HL-60 (cell line): ENCODE results near the gene CCDC93.

Experiments
- DNase-seq, 2 experiments: peaks; one replicate each; pipeline ENCODE4 v3.0.0-alpha.2; 2010 to 2020; ENCODE audit warnings: low read depth in 1 of 2, low spot score in 1 of 2
- H3K27ac ChIP-seq: fragments of 250-450 bp; sonication (Bioruptor Pico); replicated peaks from 2 replicates; pipeline ENCODE4 v1.5.1; 2020; ENCODE audit warnings: mild to moderate bottlenecking, moderate library complexity
- H3K27me3 ChIP-seq: fragments of 250-450 bp; sonication (Bioruptor Pico); 2 replicates; pipeline ENCODE4 v1.5.1; 2021; ENCODE audit warnings: mild to moderate bottlenecking, moderate library complexity; ENCODE audit not compliant: insufficient read depth, poor library complexity, severe bottlenecking
- H3K4me3 ChIP-seq: replicated peaks from 2 replicates; pipeline ENCODE4 v1.5.1; 2011; ENCODE audit warnings: mild to moderate bottlenecking, control low read depth, low read length; ENCODE audit not compliant: insufficient read depth
- CTCF ChIP-seq: IDR thresholded peaks from one replicate; pipeline ENCODE4 v1.5.1; 2011; ENCODE audit warnings: low read length, control low read depth, inconsistent platforms; ENCODE audit not compliant: insufficient read depth
- GABPA ChIP-seq: IDR thresholded peaks from 2 replicates; pipeline ENCODE4 v1.6.1; 2012; ENCODE audit warnings: low read depth
- POLR2AphosphoS5 ChIP-seq: IDR thresholded peaks from 2 replicates; pipeline ENCODE4 v1.6.1; 2012; ENCODE audit warnings: low read depth
- REST ChIP-seq: IDR thresholded peaks from 2 replicates; pipeline ENCODE4 v1.6.1; 2012; ENCODE audit warnings: low read depth; ENCODE audit not compliant: insufficient replicate concordance
- SPI1 ChIP-seq: IDR thresholded peaks from 2 replicates; pipeline ENCODE4 v1.6.1; 2012; ENCODE audit warnings: low read depth, mild to moderate bottlenecking, borderline replicate concordance

Gene CCDC93

DNA sequence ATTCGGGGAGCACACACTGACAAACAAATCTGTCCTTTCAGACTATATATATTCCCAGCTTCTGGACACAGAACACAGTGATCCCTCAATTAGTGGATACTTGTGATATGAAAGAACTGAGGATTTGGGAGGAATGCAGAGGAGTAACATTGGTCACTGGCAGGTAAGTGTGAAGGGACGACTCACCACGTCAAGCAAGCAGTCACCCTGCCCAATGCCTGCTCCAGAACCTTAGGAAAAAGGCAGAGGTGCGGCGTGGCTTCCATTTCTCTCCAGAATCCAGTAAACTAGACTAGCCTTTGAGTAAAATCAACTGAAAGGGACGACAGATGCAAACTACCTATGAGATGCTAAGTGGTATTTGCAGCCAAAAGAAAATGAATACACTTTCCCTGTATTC lies 1.1 kb downstream of the CCDC93 start:
- no peak for DNase-seq
- H3K4me3 ChIP-seq: peak overlapping the region; percentile 96
- H3K27me3 ChIP-seq: no peaks in the 10 kb centered on the region
- TF ChIP-seq SPI1: no peak
- no peak for TF ChIP-seq GABPA
- no peak for TF ChIP-seq POLR2AphosphoS5
- no peak for TF ChIP-seq CTCF
- TF ChIP-seq REST: no peak
- peak overlapping the region; percentile 92 for H3K27ac ChIP-seq

DNA sequence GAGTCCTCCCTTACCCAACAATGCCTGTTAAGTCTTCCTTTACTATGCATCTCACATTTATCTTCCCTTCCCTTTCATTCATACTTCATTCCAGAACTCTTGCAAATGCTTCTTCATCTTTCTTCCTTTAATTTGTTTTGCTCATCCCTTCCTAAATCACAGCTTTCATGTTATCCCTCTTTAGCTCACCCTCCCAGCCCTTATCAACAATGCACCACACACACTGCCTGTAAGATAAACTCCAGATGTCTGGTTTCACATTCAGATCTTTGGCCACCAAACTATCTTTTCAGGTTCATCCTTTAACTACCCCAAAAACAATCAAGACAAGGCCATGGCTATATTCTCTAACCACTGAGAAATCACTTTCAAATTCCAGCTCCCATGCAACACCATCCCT lies 3.4 kb downstream of the CCDC93 start:
- no peaks in the 10 kb centered on the region for H3K27me3 ChIP-seq

DNA sequence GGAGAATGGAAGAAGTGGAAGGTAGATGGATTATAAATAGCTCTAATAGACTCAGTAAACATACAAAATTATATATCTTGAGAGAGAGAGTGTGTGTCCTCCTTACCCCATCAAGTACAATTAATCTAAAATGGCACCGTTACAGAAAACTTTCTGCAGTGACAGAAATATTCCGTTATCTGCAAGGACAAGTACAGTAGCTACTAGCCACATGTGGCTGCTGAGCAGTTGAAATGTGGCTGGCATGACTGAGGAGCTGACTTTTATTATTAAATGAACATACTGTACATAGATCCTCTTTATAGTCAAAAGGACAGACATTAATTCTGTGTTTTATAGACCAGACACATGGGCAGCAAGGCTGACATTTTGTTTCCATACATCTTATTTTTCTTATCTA lies 7.0 kb downstream of the CCDC93 start:
- Histone ChIP-seq H3K27ac (no peak overlapping the region), H3K4me3 (no peak overlapping the region), H3K27me3 (no peaks in the 10 kb centered on the region)
- TF ChIP-seq GABPA: no peak
- no peak for TF ChIP-seq REST
- TF ChIP-seq SPI1: no peak
- DNase-seq: no peak

More for the DNA sequence above, 3.4 kb downstream of the CCDC93 start:
- no peak for DNase-seq
- Histone ChIP-seq H3K4me3 (no peak overlapping the region), H3K27ac (no peak overlapping the region)
- TF ChIP-seq CTCF: no peak
- no peak for TF ChIP-seq POLR2AphosphoS5
- no peak for TF ChIP-seq GABPA
- no peak for TF ChIP-seq SPI1
- no peak for TF ChIP-seq REST

DNA sequence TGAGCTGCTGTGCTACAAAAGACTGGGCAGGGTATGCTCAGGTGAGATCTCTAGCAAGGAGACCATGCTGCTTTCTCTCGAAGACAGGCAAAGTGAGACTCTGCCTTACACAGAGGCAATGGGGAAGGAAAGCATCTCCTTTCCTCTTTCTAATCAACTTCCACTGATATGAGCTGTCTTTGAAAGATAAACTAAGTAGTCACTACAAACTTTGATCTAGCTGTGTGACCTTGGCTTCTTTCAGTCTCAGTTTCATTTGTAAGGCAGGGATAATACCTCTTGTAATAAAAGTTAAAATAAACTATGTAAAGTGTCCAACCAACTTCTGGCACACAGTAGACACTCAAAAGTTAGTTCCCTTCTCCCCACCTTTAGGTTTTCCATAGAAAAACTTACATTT lies 7.5 kb downstream of the CCDC93 start:
- no peaks in the 10 kb centered on the region for H3K27me3 ChIP-seq
- H3K4me3 ChIP-seq: no peak overlapping the region
- no peak overlapping the region for H3K27ac ChIP-seq
- TF ChIP-seq GABPA (no peak), SPI1 (no peak), CTCF (no peak), POLR2AphosphoS5 (no peak), REST (no peak)
- no peak for DNase-seq
